Mesendoderm (in vitro differentiated cells): ENCODE data around the gene GNAL.

Source experiments
- DNase-seq: peaks from one replicate; pipeline ENCODE4 v3.0.0; 2013
- H2AK5ac ChIP-seq: 2 replicates; pipeline ENCODE4 v1.6.1; 2013; ENCODE audit warnings: low read length, inconsistent platforms
- H2BK120ac ChIP-seq: 2 replicates; pipeline ENCODE4 v1.6.1; 2013; ENCODE audit warnings: low read depth, mild to moderate bottlenecking, low read length, moderate library complexity, mixed read lengths
- H2BK15ac ChIP-seq: replicated peaks from 2 replicates; pipeline ENCODE4 v1.6.1; 2013; ENCODE audit warnings: low read depth, mild to moderate bottlenecking, moderate library complexity
- H2BK5ac ChIP-seq: 2 replicates; pipeline ENCODE4 v1.6.1; 2013; ENCODE audit warnings: low read length, inconsistent platforms
- H3K18ac ChIP-seq: 2 replicates; pipeline ENCODE4 v1.6.1; 2013; ENCODE audit warnings: mild to moderate bottlenecking, low read length, mixed read lengths
- H3K23ac ChIP-seq: one replicate; pipeline ENCODE4 v1.6.1; 2013; ENCODE audit warnings: low read length
- H3K27ac ChIP-seq: 2 replicates; pipeline ENCODE4 v1.5.1; 2013; ENCODE audit warnings: low read depth, mild to moderate bottlenecking, inconsistent platforms, low read length, moderate library complexity
- H3K27me3 ChIP-seq: 2 replicates; pipeline ENCODE4 v1.6.1; 2013; ENCODE audit warnings: low read length, control low read depth, mild to moderate bottlenecking, inconsistent platforms; ENCODE audit not compliant: insufficient read depth, poor library complexity
- H3K36me3 ChIP-seq: 2 replicates; pipeline ENCODE4 v1.6.1; 2013; ENCODE audit warnings: low read length, inconsistent platforms; ENCODE audit not compliant: control insufficient read depth, insufficient read depth
- H3K4ac ChIP-seq: one replicate; pipeline ENCODE4 v1.6.1; 2013; ENCODE audit warnings: low read depth, mild to moderate bottlenecking, low read length, moderate library complexity
- H3K4me1 ChIP-seq: 2 replicates; pipeline ENCODE4 v1.6.1; 2013; ENCODE audit warnings: low read depth, low read length, inconsistent platforms; ENCODE audit not compliant: control insufficient read depth
- H3K4me2 ChIP-seq: 2 replicates; pipeline ENCODE4 v1.6.1; 2013; ENCODE audit warnings: low read length
- H3K4me3 ChIP-seq: 2 replicates; pipeline ENCODE4 v1.5.1; 2013; ENCODE audit warnings: mild to moderate bottlenecking, low read length
- H3K56ac ChIP-seq: one replicate; pipeline ENCODE4 v1.6.1; 2013; ENCODE audit warnings: low read length
- H3K79me1 ChIP-seq: 2 replicates; pipeline ENCODE4 v1.6.1; 2013; ENCODE audit warnings: low read length, inconsistent platforms
- H3K79me2 ChIP-seq: 2 replicates; pipeline ENCODE4 v1.6.1; 2013; ENCODE audit warnings: mild to moderate bottlenecking, low read length; ENCODE audit not compliant: control insufficient read depth, insufficient read depth
- H3K9ac ChIP-seq: 2 replicates; pipeline ENCODE4 v1.6.1; 2013; ENCODE audit warnings: low read length, inconsistent platforms
- H4K5ac ChIP-seq: one replicate; pipeline ENCODE4 v1.6.1; 2013; ENCODE audit warnings: low read length
- H4K8ac ChIP-seq: one replicate; pipeline ENCODE4 v1.6.1; 2013; ENCODE audit warnings: low read depth, mild to moderate bottlenecking, control low read depth, low read length, moderate library complexity
- WGBS: extraction: QIAGEN DNeasy Blood & Tissue Kit; methylation state at CpG from one replicate; pipeline ENCODE4 v1.1.7; 2013; ENCODE audit warnings: low lambda C conversion rate, missing lambda C conversion rate; ENCODE audit not compliant: insufficient coverage; ENCODE audit errors: extremely low coverage; 5-methylcytosine and 5-hydroxymethylcytosine counted together

The GNAL gene

DNA sequence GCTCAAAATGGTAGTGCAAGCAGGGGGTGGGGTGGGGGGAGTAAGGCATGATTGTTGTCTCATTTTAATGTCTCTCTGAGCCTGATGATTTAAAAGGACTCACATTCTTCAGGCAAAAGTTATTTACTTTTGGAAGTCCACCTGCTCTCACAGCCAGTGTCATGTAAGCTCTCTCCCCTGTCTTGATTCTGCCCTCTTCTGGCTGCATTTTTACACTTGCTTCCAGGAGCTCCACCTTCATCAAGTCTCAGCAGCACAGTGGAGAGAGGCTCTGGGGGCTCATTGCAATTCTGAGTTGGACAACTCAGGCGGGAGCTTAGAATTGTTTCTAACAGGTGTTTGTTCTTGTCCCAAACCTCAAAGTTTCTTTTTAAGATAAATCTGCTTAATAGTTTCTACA is 39.2 kb downstream of the GNAL start:
- Histone ChIP-seq H3K9ac (no peak overlapping the region), H3K18ac (no peak overlapping the region), H2BK15ac (no peak overlapping the region), H3K4me2 (no peak overlapping the region), H3K36me3 (no peaks in the 10 kb centered on the region), H3K79me1 (no peaks in the 10 kb centered on the region), H3K27ac (no peak overlapping the region), H2AK5ac (no peak overlapping the region), H3K27me3 (no peaks in the 10 kb centered on the region), H3K79me2 (no peaks in the 10 kb centered on the region), H3K56ac (no peak overlapping the region), H4K8ac (no peak overlapping the region), H3K23ac (no peak overlapping the region), H4K5ac (no peak overlapping the region), H2BK5ac (no peak overlapping the region), H2BK120ac (no peak overlapping the region), H3K4me1 (peaks cover 2% of the 10 kb centered on the region), H3K4me3 (no peak overlapping the region), H3K4ac (no peak overlapping the region)
- no CpG with 5 or more reads among the region's 1 CpG for WGBS
- DNase-seq: peak; percentile 84

GRCh38 chr18:11729556-11729955 is 40.5 kb downstream of the GNAL start:
- Histone ChIP-seq H3K27me3 (no peaks in the 10 kb centered on the region), H3K18ac (no peak overlapping the region), H3K56ac (no peak overlapping the region)

DNA sequence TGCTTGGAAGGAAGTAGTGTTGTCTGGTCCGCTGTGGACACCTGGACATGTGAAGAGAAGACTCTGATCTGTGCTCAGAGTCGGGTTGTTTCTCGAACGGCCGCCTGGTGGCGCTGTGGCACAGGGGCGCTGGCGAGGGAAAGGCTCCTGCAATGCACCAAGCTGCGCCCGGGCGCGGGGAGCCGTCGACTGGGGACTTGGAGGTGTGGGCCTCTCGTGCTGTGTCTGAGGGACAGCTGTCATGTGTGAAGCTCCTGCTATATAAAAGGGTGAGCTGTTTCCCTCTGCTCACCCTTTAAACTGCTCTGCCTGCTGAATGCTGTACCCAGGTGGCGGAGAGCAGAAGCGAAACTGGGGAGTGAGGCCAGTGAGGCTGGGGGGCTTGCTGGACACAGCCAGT is 44.0 kb downstream of the GNAL start:
- Histone ChIP-seq H3K79me1 (no peaks in the 10 kb centered on the region), H2BK5ac (no peak overlapping the region), H3K4me2 (no peak overlapping the region), H3K18ac (no peak overlapping the region), H2BK15ac (no peak overlapping the region), H3K36me3 (no peaks in the 10 kb centered on the region), H3K4ac (no peak overlapping the region), H3K4me1 (no peaks in the 10 kb centered on the region), H3K27me3 (no peaks in the 10 kb centered on the region), H4K5ac (no peak overlapping the region), H3K4me3 (no peak overlapping the region), H2BK120ac (no peak overlapping the region), H3K23ac (no peak overlapping the region), H3K56ac (peak overlapping the region; percentile 66), H4K8ac (no peak overlapping the region), H2AK5ac (no peak overlapping the region), H3K9ac (peak overlapping the region; percentile 54), H3K79me2 (no peaks in the 10 kb centered on the region), H3K27ac (no peak overlapping the region)
- WGBS: no CpG with 5 or more reads among the region's 17 CpGs
- DNase-seq: peak; percentile 77

More at GRCh38 chr18:11729556-11729955, 40.5 kb downstream of the GNAL start:
- no peak for DNase-seq
- Histone ChIP-seq H3K23ac (no peak overlapping the region), H3K36me3 (no peaks in the 10 kb centered on the region), H3K79me2 (no peaks in the 10 kb centered on the region), H3K9ac (no peak overlapping the region), H2BK5ac (no peak overlapping the region), H3K4ac (no peak overlapping the region), H3K4me2 (no peak overlapping the region), H3K27ac (no peak overlapping the region), H3K79me1 (no peaks in the 10 kb centered on the region), H4K8ac (no peak overlapping the region), H2BK15ac (no peak overlapping the region), H2AK5ac (no peak overlapping the region), H2BK120ac (no peak overlapping the region), H3K4me1 (no peaks in the 10 kb centered on the region), H3K4me3 (no peak overlapping the region), H4K5ac (no peak overlapping the region)
- WGBS: no CpG with 5 or more reads among the region's 6 CpGs

DNA sequence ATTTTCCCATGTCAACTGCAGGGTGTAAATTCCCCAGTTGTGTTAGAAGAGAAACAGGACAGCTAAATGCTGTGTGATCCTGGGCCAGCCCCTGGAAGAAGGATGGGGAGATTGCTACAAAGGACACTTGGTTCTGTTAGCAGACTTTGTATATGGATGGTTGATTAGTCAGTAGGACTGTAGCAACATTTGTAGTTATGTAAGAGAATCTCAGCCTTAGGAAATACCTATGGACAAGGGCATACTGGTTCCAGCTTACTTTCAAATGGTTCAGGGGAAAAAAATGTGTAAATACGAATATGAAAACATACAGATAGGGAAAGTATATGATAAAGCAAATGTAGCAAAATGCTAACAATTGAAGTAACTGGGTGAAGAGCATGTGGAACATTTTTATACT is 47.6 kb downstream of the GNAL start:
- no peak overlapping the region for H2BK5ac ChIP-seq
- H3K23ac ChIP-seq: no peak overlapping the region
- H4K8ac ChIP-seq: no peak overlapping the region
- no peak overlapping the region for H2BK120ac ChIP-seq
- H3K27ac ChIP-seq: no peak overlapping the region
- no peak overlapping the region for H3K56ac ChIP-seq
- H3K18ac ChIP-seq: no peak overlapping the region
- H3K4me1 ChIP-seq: no peaks in the 10 kb centered on the region
- H3K9ac ChIP-seq: no peak overlapping the region
- no peaks in the 10 kb centered on the region for H3K27me3 ChIP-seq
- no peak overlapping the region for H3K4me2 ChIP-seq
- H2AK5ac ChIP-seq: no peak overlapping the region
- H3K79me1 ChIP-seq: no peaks in the 10 kb centered on the region
- H3K79me2 ChIP-seq: no peaks in the 10 kb centered on the region
- no peak overlapping the region for H3K4me3 ChIP-seq
- no peak overlapping the region for H4K5ac ChIP-seq
- H2BK15ac ChIP-seq: no peak overlapping the region
- H3K4ac ChIP-seq: no peak overlapping the region
- no peak for DNase-seq
- H3K36me3 ChIP-seq: no peaks in the 10 kb centered on the region
- no CpG with 5 or more reads among the region's 1 CpG for WGBS

DNA sequence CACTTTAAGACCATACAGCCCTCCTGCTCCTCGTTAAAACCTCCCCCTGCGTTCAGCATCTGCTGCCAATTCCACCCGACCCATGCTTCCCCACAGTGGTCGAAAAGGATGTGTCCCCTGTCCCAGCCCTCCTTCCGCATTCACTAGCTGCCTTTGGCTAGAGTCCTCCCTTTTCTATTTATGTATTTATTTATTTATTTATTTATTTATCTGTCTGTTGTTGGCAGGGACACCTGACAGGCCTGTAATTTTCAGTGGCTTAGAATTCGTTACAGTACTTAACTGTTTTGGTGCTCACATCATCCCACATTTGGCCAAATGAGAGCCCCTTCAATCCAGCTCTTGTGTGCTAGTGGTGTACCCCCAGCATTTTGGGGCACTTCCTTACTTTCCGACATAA is 50.8 kb downstream of the GNAL start:
- Histone ChIP-seq H3K4me2 (no peak overlapping the region), H4K5ac (no peak overlapping the region), H3K36me3 (no peaks in the 10 kb centered on the region), H3K79me1 (no peaks in the 10 kb centered on the region), H4K8ac (no peak overlapping the region), H3K27me3 (no peaks in the 10 kb centered on the region), H2BK120ac (no peak overlapping the region), H2AK5ac (no peak overlapping the region), H3K79me2 (no peaks in the 10 kb centered on the region), H2BK5ac (no peak overlapping the region), H3K9ac (no peak overlapping the region), H3K18ac (no peak overlapping the region), H3K4me1 (peaks cover 5% of the 10 kb centered on the region), H3K27ac (no peak overlapping the region), H3K4ac (no peak overlapping the region), H3K56ac (no peak overlapping the region), H3K23ac (no peak overlapping the region), H3K4me3 (no peak overlapping the region), H2BK15ac (no peak overlapping the region)
- DNase-seq: no peak
- no CpG with 5 or more reads among the region's 7 CpGs for WGBS

- no peak for DNase-seq
- Histone ChIP-seq H3K27me3 (no peaks in the 10 kb centered on the region), H4K8ac (no peak overlapping the region)
Observed at GRCh38 chr18:11740461-11740860, 51.4 kb downstream of the GNAL start.

More at GRCh38 chr18:11740461-11740860, 51.4 kb downstream of the GNAL start:
- H2AK5ac ChIP-seq: no peak overlapping the region
- no peaks in the 10 kb centered on the region for H3K79me2 ChIP-seq
- peaks cover under 1% of the 10 kb centered on the region for H3K79me1 ChIP-seq
- no peak overlapping the region for H2BK15ac ChIP-seq
- no peak overlapping the region for H4K5ac ChIP-seq
- H2BK120ac ChIP-seq: no peak overlapping the region
- no CpG with 5 or more reads among the region's 2 CpGs for WGBS
- H3K4ac ChIP-seq: no peak overlapping the region
- H3K4me3 ChIP-seq: no peak overlapping the region
- no peaks in the 10 kb centered on the region for H3K36me3 ChIP-seq
- H3K4me2 ChIP-seq: no peak overlapping the region
- H3K56ac ChIP-seq: no peak overlapping the region
- H3K18ac ChIP-seq: no peak overlapping the region
- H3K4me1 ChIP-seq: peaks cover 5% of the 10 kb centered on the region
- H3K9ac ChIP-seq: no peak overlapping the region
- no peak overlapping the region for H3K23ac ChIP-seq
- H2BK5ac ChIP-seq: no peak overlapping the region
- no peak overlapping the region for H3K27ac ChIP-seq
